DMS114 treated with DMSO at 0.1 percent for 48 hours (cell line): Measurements from ENCODE around the gene THUMPD3.

Source experiments
- DNase-seq: peaks from one replicate; lab custom pipeline; 2025; ENCODE audit not compliant: unreplicated experiment; lab: John Stamatoyannopoulos, UW

Gene THUMPD3

GRCh38 chr3:9415485-9416138 is 52.8 kb downstream of the THUMPD3 start:
- no peak for DNase-seq

- DNase-seq = no peak
These were observed 53.4 kb downstream of the THUMPD3 start for GRCh38 chr3:9416139-9416780.

- no peak for DNase-seq
These were observed 58.1 kb downstream of the THUMPD3 start for GRCh38 chr3:9420850-9421549.

- peak; percentile 73 for DNase-seq
These were observed 60.0 kb downstream of the THUMPD3 start for GRCh38 chr3:9422712-9423424.

- DNase-seq = no peak
These were observed 65.6 kb downstream of the THUMPD3 start for GRCh38 chr3:9428411-9428810.

- DNase-seq = no peak
These were observed 67.9 kb downstream of the THUMPD3 start for GRCh38 chr3:9430733-9431132.

- no peak for DNase-seq
These were observed 71.0 kb downstream of the THUMPD3 start for GRCh38 chr3:9433627-9434521.

- no peak for DNase-seq
These were observed 72.5 kb downstream of the THUMPD3 start for GRCh38 chr3:9435316-9435715.
